ENCODE data around the gene RWDD3.

Gene RWDD3

GRCh38 chr1:95233737-95234500 is at the start of gene RWDD3:
Gene RWDD3 (plus strand): TSS chr1:95234210. CDS start chr1:95234231, 21 bp downstream.
- peak; percentile 77 for DNase-seq (ENCODE audit: low read depth)

GRCh38 chr1:95186149-95186548 is 47.9 kb upstream of the RWDD3 start:
- no peak for DNase-seq (ENCODE audit: low read depth)

- no peak for DNase-seq (ENCODE audit: low read depth)
Observed at GRCh38 chr1:95193591-95193990, 40.4 kb upstream of the RWDD3 start.

GRCh38 chr1:95195046-95195445 is 39.0 kb upstream of the RWDD3 start:
- DNase-seq (ENCODE audit: low read depth) = no peak

- no peak for DNase-seq (ENCODE audit: low read depth)
Observed at GRCh38 chr1:95196017-95196416, 38.0 kb upstream of the RWDD3 start.

- DNase-seq (ENCODE audit: low read depth) = no peak
Observed at GRCh38 chr1:95197616-95198252, 36.3 kb upstream of the RWDD3 start.

- DNase-seq (ENCODE audit: low read depth) = no peak
Observed at GRCh38 chr1:95201905-95202304, 32.1 kb upstream of the RWDD3 start.

GRCh38 chr1:95203908-95204437 is 30.0 kb upstream of the RWDD3 start:
- no peak for DNase-seq (ENCODE audit: low read depth)

- DNase-seq (ENCODE audit: low read depth) = no peak
Observed at GRCh38 chr1:95206514-95206913, 27.5 kb upstream of the RWDD3 start.

GRCh38 chr1:95207223-95207935 is 26.6 kb upstream of the RWDD3 start:
- no peak for DNase-seq (ENCODE audit: low read depth)

GRCh38 chr1:95208876-95209275 is 25.1 kb upstream of the RWDD3 start:
- no peak for DNase-seq (ENCODE audit: low read depth)

GRCh38 chr1:95209291-95209690 is 24.7 kb upstream of the RWDD3 start:
- no peak for DNase-seq (ENCODE audit: low read depth)

- no peak for DNase-seq (ENCODE audit: low read depth)
Observed at GRCh38 chr1:95216292-95216990, 17.6 kb upstream of the RWDD3 start.

- no peak for DNase-seq (ENCODE audit: low read depth)
Observed at GRCh38 chr1:95217371-95217770, 16.6 kb upstream of the RWDD3 start.

GRCh38 chr1:95219407-95219806 is 14.6 kb upstream of the RWDD3 start:
- no peak for DNase-seq (ENCODE audit: low read depth)

- no peak for DNase-seq (ENCODE audit: low read depth)
Observed at GRCh38 chr1:95221306-95221705, 12.7 kb upstream of the RWDD3 start.

- no peak for DNase-seq (ENCODE audit: low read depth)
Observed at GRCh38 chr1:95222629-95223028, 11.4 kb upstream of the RWDD3 start.

- DNase-seq (ENCODE audit: low read depth) = no peak
Observed at GRCh38 chr1:95223110-95223509, 10.9 kb upstream of the RWDD3 start.

- DNase-seq (ENCODE audit: low read depth) = no peak
Observed at GRCh38 chr1:95226781-95227660, 7.0 kb upstream of the RWDD3 start.

GRCh38 chr1:95229037-95229436 is 5.0 kb upstream of the RWDD3 start:
- no peak for DNase-seq (ENCODE audit: low read depth)

- DNase-seq (ENCODE audit: low read depth) = no peak
Observed at GRCh38 chr1:95229706-95230105, 4.3 kb upstream of the RWDD3 start.

All from GM04504 (cell line).